ENCODE results near the gene RPL29. TPM values are rescaled to one million over a fixed set of nuclear protein-coding genes. Genes with fewer than 3 reads are reported as not detected.

Gene RPL29
- total and polyA plus RNA-seq, 2 of the 13 experiments (the other 11 are each of a cell fraction or from before 2014, with no cell fraction given), result 1,348 to 2,263 TPM

DNA sequence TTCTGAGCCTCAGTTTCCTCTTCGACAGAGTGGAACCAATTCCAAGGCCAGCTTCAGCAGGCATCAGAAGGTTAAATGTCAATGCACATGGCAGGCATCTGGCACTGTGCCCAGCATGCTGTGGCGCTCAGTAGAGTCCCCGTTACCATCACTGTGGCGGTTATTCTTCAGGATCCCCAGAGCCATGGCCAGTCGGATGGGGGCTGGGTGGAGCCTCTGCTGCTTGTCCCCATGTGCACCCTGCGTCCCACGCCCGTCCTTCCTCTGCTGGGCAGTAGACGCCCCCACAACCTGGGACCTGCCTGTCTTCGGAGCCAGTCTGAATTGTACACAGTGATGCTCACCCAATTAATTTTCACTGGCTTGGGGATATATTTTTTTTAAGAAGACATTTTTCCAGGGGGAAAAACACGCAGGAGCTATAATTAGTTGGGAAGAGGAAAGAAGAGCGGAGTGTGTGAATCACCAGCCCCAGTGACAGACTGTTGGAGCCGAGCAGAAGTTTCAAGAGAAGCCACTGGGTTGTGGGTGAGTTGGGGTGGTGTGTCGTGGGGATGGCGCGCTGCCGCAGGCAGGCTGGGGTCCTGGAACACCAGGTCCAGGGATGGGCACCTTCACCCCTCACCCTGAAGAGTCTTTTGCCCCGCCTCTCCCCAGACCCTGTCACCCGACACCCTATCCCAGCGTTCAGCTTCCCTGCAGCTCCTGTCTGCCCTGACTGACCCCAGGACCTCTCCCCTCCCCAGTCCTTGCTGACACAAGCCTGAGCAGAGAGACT is 26.8 kb upstream of the RPL29 start:
- Histone ChIP-seq H3K79me2 (ENCODE audit: insufficient read depth, low read length) (no peaks in the 10 kb centered on the region), H3K4me3 (replicated peaks in 1 of 3; ENCODE audit: insufficient read depth in 1 of 3, low read depth in 2 of 3, low read length in 3 of 3) (no peak overlapping the region), H3K9ac (ENCODE audit: insufficient read depth, low read depth, low read length) (no peak overlapping the region), H3K9me3 (ENCODE audit: low read length) (no peaks in the 10 kb centered on the region), H4K20me1 (ENCODE audit: insufficient read depth, low read length) (no peaks in the 10 kb centered on the region), H3K27ac (ENCODE audit: extremely low read length, insufficient read depth, low read length) (no peak overlapping the region), H3K4me1 (ENCODE audit: insufficient read depth, low read length) (peaks cover 60% of the 10 kb centered on the region), H3K27me3 (ENCODE audit: control insufficient read depth in 1 of 2, insufficient read depth in 2 of 2, low read length in 2 of 2) (peaks cover 0 to 61% of the 10 kb centered on the region in 2 experiments; a peak in 4 of 5 replicates), H3K36me3 (replicated peaks in 1 of 2; ENCODE audit: control insufficient read depth in 1 of 2, insufficient read depth in 2 of 2, low read length in 2 of 2) (no peaks in the 10 kb centered on the region), H2AFZ (ENCODE audit: low read length) (no peak overlapping the region), H3K4me2 (ENCODE audit: low read depth, low read length) (no peak overlapping the region)
- ChIA-PET POLR2A (no interaction called here), CTCF (ENCODE audit: low intra/inter-chr PET ratio, low total read pairs) (no interaction called here)
- FAIRE-seq (no peak), ATAC-seq (no peak), DNase-seq (ENCODE audit: low spot score) (no peak)
- in situ Hi-C loops (cut with HindIII; ENCODE audit: extremely low pct_ligation_motif_present, low pct_unique_long_range_greater_than_20kb) (no loop called here), intact Hi-C loops (cut with micrococcal nuclease; ENCODE audit: unreplicated experiment) (no loop called here)
- BruUV-seq (replicated peaks), result no TSS peak
- WGBS (ENCODE audit: low lambda C conversion rate), result 38% methylated on average over 11 of the region's 20 CpGs
- TF ChIP-seq SUZ12 (IDR thresholded peaks at IDR 0.05; ENCODE audit: low read depth, low read length), result no peak
- no peak for TF ChIP-seq SALL2 (CRISPR knock-in tag; IDR thresholded peaks at IDR 0.05)
- TF ChIP-seq, protein P1, sequence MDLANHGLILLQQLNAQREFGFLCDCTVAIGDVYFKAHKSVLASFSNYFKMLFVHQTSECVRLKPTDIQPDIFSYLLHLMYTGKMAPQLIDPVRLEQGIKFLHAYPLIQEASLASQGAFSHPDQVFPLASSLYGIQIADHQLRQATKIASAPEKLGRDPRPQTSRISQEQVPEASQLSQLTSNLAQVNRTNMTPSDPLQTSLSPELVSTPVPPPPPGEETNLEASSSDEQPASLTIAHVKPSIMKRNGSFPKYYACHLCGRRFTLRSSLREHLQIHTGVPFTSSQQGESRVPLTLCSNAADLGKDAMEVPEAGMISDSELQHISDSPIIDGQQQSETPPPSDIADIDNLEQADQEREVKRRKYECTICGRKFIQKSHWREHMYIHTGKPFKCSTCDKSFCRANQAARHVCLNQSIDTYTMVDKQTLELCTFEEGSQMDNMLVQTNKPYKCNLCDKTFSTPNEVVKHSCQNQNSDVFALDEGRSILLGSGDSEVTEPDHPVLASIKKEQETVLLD (CRISPR knock-in tag; IDR thresholded peaks at IDR 0.05; ENCODE audit: low read depth), result no peak
- TF ChIP-seq, protein P2, sequence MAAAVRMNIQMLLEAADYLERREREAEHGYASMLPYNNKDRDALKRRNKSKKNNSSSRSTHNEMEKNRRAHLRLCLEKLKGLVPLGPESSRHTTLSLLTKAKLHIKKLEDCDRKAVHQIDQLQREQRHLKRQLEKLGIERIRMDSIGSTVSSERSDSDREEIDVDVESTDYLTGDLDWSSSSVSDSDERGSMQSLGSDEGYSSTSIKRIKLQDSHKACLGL (CRISPR knock-in tag; IDR thresholded peaks at IDR 0.05), result no peak
- TF ChIP-seq, protein P3, sequence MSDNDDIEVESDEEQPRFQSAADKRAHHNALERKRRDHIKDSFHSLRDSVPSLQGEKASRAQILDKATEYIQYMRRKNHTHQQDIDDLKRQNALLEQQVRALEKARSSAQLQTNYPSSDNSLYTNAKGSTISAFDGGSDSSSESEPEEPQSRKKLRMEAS (IDR thresholded peaks at IDR 0.05), result no peak
- TF ChIP-seq ZNF572 (CRISPR knock-in tag; IDR thresholded peaks at IDR 0.05), result no peak
- no peak for TF ChIP-seq NPAS2 (CRISPR knock-in tag; IDR thresholded peaks at IDR 0.05; ENCODE audit: borderline replicate concordance)
- TF ChIP-seq ZFY (CRISPR knock-in tag; IDR thresholded peaks at IDR 0.05), result no peak
- no peak for TF ChIP-seq ZBTB1 (CRISPR knock-in tag; IDR thresholded peaks at IDR 0.05; ENCODE audit: borderline replicate concordance)
- TF ChIP-seq CENPX (CRISPR knock-in tag; IDR thresholded peaks at IDR 0.05), result no peak
- no peak for TF ChIP-seq EED (CRISPR knock-in tag; IDR thresholded peaks at IDR 0.05)
- no peak for TF ChIP-seq ARID2 (CRISPR knock-in tag; IDR thresholded peaks at IDR 0.05; ENCODE audit: borderline replicate concordance)

Measured in HepG2 (cell line).